NCI-H1436 treated with DMSO at 0.1 percent for 48 hours (cell line): ENCODE measurements around the gene ARHGEF2.

ENCODE experiments used
- DNase-seq: peaks from one replicate; lab custom pipeline; 2025; lab: John Stamatoyannopoulos, UW

The ARHGEF2 gene

DNA sequence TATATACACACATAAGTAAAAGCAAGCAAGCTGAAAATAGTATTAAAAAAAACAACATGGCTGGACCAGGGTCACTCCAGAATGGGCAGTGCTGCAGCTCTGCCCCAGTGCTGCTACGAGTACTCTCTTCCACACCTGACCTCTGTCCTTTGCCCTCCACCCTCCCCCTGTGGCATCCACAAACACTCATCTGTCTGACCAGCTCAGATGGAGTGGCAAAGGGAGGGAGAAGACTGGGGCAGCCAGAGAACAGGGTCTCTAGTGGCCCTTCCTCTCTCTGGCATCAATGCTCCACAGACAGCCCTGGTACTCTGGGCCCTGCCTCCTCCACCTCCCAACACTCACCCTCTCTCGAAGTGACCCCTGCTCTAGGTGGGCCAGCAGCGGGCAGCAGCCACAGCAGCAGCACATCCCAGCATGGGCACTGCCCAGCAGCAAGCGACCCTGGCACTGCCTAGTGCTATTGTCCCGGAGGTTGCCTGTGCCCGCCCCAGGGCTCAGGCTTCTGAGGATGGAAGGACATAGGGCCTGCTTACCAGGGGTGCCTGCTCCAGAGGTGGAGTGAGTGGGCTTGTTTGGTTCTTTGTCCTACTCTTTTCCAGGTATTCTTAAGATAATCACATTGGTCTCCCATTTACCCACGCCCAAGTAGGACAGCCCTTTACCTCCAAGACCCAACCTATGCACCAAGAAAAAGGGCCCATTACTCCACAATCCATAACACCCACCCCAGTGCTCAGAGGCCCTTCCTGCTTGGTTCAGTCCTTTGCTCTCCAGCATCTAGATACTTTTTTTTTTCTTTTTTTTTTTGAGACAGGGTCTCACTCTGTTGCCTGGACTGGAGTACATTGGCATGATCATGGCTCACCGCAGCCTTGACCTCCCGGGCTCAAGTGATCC is 6.2 kb downstream of the ARHGEF2 start:
- no peak for DNase-seq

DNA sequence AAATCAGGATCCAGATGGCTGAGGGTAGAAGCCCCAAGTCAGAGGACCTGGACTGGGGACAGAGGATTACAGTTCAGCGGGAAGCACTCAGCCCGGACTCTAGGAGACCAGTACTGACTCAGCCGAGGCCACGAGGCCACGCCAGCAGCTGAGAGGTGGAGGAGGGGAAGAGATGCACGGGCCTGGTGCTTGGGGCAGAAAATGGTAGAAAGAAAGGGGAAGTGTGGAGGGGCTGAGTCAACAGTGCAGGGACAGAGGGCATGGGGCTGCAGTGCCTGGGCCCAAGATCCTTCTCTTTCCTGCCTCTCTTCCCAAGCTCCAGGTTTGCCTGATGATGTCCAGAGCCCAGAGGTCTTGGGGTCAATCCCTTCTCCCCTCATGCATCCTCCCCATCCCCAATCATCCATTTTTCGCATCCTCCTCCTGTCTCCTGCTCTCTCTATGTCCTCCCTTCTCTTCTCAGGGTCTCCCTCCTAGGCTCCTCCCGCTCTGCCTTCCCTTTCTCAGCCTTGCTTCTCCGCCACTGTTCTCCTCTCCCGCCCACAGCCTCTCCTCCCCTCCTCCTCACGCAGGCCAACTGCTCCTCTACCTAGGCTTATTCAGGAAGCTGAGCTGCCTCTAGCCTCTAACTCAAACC is 7.7 kb downstream of the ARHGEF2 start:
- no peak for DNase-seq

DNA sequence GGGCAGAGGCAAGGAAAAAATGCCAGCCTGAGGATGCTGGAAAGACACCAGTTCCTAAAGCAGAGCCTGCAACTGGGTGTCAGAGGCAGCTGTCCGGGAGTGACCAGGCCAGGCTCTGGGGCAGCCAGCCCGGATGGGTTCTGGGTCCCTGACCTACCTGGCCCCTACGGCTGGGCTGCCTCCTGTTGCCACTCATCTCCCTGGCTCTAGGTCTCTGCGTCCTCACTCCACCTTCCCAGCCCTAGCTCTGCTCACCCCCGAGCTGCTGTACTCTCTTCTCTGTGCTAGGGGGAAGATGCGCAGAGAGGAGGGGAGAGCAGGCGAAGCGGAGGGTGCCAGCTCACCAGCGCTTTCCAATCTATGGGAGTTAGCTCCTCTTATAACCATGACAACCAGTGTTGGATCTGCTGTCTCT is 9.0 kb downstream of the ARHGEF2 start:
- no peak for DNase-seq

DNA sequence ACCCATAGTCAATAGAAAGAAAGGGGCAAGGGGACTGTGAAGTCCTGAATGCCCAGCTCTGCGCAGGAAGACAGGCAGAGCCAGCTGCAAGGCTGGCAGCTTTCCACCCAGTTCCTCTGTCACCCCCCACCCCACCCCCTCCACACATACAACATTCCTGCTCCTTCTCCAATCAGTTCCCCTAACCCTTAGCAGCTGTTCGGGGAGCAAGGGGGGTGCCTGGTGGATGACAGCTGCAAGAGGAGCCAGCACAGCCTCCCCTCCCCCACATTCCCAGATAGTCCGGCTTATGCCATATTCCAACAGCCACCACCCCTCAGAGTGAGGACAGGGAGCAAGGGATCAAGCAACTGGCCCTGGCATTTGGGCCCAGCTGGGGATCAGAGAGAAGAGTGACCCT is 9.7 kb downstream of the ARHGEF2 start:
- DNase-seq: no peak

DNA sequence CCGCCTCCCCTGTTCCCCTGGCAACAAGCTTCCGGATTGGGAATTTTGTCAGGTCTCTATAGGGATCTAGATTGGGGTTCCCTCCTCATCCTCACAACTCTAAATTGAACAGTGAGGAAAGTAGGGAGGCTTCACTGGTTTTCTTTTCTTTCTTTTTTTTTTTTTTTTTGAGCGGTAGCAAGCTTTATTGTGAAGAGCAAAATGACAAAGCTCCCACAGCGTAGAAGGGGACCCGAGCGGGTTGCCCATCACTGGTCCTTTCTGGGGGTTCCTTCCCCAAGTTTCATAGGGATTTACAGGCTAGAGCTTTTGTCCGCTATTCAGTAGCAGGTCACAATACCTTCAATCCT is 10.3 kb downstream of the ARHGEF2 start:
- no peak for DNase-seq

DNA sequence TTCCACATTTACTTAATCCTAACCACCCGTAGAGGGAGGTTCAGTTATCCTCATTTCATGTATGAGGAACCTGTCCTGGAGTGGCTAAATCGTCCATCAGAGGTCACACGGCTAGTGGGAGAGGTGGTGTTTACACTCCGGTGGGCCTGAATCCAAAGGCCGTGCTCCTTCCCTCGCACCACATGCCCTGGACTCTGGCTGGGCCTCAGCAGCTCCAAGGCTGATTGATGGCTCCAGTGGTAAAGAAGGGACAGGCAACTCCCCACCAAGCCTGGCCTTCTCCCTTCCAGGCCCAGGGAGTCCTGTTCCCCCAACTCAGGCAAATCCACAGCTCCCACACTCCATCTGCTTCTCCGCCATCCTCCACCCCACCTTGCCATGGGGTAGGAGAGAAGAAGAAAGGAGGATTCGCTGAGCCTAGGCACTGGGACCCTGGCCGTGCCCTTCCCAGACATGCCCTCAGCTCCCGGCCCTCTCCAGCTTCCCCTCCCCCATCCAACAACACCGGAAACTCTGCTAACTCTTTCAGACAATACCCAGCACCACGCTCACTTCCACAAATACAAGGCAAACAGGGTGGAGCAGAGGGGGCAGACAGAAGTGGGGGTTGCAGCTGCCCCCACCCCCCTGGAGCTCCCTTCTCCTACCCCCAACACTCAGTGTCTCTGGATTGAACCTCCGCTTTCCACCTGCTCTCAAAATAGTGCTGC is 10.9 kb downstream of the ARHGEF2 start:
- DNase-seq: no peak

DNA sequence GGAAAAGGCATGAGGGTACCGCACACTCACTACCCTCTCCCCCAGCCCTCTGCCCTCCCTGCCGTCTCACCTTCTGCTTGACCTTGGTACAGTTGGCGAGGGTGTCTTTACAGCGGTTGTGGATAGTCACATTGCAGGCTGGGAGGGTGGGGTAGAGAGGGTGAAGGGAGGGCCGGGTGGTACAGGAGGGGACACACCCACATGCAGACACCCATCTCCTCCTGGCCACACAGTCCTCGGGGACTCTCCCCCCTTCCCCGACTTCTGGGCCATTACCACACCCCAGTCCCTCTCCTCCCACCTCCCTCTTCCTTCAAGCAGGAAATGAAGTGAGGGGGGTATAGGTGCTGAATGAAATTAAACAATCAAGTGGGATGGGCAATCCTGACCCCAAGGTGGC is 11.6 kb downstream of the ARHGEF2 start:
- DNase-seq: no peak

DNA sequence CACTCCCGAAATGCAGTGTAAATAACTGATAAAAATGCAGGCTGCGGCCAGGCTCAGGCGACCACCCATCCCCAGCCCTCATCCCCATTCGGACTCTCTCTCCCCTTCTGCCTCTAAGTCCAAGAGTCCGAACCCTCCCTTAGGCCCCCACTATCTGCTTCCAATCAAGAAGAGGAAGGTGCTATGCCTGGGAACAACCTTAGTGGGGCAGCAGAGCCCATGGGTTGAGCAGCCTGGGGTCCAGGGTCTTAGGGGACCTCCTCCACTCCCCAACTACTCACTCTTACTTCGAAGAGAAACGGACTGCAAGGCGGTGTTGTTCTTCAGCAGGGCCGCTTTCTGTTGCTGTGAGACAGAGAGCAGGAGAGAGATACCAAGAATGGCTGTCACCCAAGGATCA is 12.2 kb downstream of the ARHGEF2 start:
- DNase-seq: no peak

DNA sequence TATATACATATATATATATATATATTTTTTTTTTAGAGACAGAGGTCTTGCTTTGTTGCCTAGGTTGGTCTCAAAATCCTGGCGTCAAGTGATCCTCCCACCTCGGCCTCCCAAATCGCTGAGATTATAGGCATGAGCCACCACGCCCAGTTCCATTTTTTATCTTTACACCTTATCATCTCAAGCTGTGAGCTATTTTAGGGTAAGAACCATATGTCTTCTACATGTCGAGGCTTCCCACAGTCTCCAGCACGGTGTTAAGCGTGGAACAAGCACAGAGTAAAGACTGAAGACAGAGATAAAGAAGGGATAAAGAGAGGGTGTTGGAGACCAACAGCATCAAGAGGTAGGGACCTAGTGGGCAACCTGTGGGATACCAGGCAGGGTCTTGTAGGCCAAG is 14.2 kb downstream of the ARHGEF2 start:
- no peak for DNase-seq

DNA sequence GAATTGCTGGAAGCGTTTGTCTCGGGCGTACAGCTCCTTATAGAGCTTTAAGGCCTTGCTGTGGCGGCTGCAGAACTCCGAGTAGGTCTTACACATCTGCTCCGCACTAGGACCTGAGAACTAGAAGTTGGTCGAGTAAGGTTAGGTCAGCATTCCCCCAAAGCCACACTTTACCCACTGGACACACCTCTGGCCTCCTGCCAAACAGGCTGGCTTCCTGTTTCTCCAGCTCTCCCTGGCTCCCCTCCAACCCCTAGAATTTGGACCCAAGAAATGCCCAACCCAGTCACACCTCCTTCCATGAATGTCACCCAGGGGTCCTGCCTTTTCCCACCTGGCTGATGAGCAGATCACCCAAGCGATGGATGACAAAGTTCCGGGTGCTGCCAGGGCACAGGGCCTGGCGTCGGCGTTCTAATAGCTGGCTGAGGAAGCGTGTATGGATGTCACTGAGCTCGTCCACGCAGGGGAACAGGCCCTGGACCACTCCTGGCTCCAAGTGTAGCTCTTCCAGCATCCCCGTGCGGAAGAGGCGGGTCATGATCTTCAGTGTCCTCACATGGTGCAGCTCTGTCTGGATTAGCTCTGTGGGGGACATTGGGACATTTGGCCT is 15.6 kb downstream of the ARHGEF2 start:
- no peak for DNase-seq

DNA sequence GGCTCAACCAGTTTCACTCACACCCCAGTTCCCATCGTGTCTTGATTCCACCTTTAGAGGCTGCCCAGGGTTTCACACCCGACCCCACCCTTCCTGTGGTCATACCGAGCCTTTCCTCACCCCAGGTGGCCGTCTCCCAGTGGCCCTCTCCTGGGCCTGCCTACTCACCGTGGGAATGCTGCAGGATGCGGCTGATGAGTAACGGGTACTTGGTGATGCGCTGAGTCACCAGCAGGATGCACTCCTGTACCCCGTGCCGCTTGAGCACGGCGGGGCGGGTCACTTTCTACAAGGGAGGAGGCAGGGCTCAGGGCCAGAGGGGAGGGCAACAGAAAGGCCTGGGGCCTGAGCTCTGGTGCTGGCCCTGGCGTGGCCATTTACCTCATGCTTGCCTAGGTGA is 16.4 kb downstream of the ARHGEF2 start:
- no peak for DNase-seq

DNA sequence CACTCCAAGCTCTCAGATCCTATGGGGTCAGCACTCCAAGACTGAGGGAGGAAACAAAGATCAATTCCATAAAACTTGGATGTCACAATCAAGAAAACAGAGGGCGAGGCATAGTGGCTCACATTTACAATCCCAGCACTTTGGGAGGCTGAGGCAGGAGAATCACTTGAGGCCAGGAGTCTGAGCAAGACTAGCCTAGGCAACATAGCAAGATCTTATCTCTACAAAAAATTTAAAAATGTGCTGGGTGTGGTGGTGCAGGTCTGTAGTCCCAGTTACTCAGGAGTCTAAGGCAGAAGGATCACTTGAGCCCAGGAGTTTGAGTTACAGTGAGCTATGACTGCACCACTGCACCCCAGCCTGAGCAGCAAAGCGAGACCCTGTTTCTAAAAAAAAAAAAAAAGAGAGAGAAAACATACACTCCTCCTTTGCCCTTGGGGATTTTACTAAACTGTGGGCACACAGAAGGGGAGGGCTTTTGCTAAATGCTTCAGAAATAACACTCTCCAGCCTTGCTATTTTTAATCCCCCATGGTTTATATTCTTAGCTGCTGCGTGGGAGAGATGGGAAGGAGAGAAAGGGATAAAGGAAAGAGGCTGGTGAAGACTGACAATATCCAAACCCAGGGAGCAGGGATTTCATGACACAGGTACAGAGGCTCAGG is 18.1 kb downstream of the ARHGEF2 start:
- DNase-seq: no peak

DNA sequence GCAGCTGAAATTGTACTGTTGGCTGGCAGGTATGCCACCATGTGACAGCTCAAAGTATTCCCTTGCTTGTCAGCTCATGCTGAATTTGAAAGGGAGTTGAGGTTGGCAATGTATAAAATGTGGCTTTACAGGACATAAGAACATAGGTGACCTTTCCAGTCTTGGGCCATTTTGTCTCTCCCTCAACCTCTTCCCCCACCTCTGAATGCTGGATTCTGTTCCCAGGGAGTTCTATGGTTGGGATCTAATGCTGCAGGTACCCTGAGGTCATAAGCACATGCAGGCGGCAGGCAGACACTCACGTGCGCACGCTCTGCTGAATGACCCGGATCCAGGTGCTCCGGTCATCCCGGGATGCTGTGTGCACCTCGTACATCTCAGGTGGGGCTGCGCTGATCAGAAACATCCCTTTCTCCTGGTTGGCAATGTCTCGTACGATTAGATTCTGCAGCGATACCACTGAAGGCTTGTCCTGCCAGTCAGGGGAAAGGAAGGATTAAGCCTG is 20.9 kb downstream of the ARHGEF2 start:
- no peak for DNase-seq

DNA sequence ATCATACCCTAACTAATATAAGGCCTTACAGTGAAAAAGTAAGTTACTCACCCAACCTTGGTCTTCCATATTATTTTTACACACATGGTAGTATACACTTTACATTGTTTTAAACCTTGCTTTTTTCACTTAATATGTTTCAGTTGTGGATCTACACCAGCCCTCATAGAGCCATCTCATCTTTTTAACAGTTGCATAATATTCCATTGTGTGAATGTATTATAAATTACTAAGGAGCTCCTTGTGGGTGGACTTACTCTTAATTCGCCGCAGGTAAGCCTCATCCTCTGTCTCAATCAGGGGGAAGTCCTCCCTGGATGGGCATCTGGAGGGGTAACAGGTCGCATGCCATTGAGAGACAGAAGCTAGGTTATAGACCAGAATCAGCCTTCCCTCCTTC is 23.7 kb downstream of the ARHGEF2 start:
- no peak for DNase-seq

DNA sequence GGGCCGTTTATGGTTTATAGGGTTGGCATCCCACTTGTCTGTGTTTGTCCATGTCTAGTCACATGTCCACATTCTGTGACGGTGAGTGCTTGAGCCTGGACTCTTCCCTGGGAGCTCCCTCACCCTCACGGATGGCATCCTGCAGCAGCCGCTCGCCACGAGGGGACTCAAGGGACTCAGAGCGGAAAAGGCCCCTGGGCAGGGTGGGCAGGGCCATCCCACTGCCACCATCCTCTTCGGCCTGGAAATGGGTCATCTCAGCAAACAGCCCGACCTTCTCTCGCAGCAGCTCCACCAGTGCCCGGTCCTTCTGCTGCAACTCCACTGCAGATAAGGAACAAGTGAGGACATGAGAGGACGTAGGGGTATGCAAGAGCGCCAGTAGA is 25.8 kb downstream of the ARHGEF2 start:
- no peak for DNase-seq

DNA sequence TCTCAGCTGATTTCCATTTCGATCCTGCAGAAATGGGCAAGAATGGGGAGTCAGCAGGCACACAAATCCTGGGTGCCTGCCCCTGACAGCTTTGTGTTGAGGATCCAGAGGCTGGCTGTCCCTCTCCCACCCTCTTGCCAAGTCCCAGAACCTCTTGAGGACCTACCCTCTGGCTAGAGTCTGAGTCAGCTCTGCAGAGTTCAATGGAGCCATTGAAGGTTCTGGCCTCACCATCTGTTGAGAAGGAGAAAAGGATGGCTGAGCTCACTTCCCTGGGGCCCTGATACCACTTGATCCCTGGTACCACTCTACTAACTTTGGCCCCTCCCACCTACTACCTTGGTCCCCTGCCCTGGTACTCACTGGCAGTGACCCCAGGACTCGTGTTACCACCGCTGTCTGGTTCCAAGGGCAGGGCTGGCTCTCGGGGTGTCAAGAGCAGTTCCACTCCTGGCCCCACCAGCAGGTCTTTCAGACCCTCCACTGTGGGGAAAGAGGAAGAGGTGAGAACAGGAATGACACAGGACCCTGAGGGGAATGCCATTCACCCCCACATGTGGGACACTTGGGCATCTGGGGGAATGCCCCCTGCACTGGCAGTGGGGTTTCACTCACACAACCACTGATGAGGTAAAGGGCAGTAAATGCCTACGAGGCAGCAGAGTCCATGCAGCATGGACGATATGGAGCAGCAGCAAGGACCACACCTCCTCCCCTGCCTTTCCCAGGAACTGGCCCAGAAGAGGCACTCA is 26.4 kb downstream of the ARHGEF2 start:
- DNase-seq: no peak

DNA sequence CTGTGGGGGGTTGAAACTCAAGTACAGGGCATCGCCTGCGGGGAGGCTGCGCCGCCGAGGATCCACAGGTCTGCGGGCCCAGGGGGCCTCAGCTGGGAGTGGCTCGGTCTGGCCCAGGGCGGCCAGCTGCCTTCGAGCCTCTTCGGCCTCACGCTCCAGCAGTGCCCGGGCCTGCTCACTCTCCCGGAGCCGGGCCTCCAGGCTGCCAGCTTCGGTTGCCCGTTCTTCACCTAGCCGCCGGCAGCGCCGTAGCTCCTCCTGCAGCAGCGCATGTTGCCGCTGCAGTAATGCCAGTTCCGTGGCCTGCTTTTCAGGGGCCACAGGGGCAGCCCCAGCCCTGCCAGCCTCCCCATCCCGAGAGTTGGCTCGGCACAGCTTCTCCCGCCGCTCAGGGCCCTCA is 27.5 kb downstream of the ARHGEF2 start:
- no peak for DNase-seq

DNA sequence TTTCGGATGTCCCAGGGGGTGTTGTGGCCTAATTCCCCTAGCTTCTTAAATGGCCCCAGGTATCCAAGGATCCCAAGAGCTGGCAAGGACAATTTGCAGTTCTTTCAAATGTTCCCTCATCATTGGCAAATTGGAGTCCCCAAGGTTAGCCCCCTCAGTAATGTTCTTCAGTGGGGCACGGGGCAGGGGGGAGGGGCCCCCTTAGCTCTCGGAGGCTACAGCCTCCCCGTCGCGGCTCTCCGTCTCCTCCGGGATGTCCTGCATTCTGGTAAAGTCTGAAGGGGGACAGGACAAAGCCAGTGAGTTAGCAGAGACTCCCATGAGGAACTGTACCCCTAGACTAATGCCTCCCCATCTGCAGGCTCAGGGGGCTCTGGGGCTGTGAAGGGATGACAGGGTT is 30.6 kb downstream of the ARHGEF2 start:
- no peak for DNase-seq

DNA sequence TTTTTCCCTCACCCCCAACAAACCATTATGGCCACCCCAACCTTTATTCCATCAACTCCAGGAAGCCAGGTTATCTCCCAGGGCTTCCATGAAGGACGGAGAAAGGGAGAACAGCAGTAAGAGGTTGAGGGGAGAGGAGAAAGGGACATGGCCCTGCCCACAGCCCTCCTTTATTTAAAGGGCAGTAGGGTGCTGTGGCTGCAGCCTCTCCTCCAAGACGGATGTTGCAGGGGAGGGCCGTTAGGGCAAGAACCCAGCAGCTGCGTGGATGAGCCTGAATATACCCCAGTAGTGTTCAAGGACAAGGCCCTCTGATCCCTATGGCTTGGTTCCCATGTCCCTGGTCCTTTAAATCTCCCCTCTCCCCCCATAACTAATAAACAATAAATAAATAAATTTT is 31.1 kb downstream of the ARHGEF2 start:
- DNase-seq: no peak

DNA sequence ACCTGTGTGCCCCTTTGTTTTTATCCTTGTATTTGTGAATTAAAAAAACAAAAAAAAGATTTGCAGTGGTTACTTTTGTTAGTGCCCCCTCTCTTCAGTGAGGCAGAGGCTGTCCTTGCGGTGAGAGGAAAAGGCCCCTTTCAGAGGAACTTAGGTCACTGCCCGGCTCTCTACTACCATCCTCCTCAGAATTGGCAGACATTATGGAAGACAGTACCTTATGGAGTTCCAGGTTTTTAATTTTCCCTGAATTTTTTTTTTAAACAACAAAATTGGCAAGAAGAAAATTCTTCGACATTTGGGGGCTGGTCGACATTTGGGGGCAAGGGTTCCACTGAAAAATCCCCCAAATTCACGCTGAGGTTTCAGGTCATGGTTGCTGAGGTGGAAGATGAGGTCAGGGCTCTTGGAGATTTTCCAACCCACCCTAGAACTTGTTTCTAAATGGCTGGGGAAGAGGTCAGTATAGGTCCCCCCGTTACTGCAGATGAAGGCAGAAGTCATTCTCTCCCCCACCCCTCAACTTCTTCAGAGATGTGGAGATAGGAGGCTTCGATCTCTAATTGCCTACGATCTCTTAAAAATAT is 31.6 kb downstream of the ARHGEF2 start:
- DNase-seq: no peak

DNA sequence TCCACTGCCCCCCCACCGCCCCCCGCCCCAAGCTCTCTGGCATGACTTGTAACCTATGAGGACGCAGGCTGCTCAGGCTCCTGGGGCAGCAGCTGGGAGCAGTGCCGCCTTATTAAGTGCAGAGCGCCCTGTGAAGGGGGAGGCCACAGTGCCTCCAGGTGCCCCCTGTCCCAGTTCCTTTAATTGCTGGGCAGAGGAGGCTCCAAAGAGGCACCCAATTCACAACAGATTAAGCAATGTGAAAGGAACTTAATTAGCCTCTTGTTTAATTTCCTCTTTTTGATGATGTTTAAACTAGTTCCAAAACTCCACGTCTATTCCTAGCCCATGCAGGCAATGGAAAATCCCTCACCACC is 33.9 kb downstream of the ARHGEF2 start:
- no peak for DNase-seq
